GM21786 (cell line): ENCODE data around the gene GOT2.
A peak's percentile ranks its signal among the peaks of the same experiment; 100 is the strongest.
"Not testable (repeated sequence)": the region's sequence is repeated elsewhere in the genome, so short reads cannot be mapped to it uniquely, and the experiment has no call there.

Experiments used
- ATAC-seq: cut with Tn5 transposase; IDR thresholded peaks from one replicate; pipeline ENCODE4 v1.9.1; 2021; ENCODE audit not compliant: unreplicated experiment

Gene GOT2

DNA sequence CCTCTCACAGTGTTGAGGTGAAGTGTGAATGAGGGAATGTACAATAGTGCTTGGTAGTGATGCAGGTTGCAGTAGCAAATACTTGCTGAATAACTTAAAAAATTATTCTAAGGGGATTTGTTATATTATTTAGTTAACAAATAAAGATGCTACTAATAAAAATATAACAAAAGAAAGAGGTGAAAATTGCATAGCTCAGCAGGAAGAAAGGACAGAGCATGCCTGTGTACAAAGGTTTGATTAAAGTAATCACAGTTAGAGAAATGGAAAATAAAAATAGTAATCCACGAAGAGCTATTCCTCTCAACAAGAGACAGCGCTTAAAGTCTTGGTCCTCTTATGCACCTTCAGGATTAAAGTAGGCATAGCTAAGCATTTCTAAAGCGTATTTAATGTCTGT is 11.0 kb downstream of the GOT2 start:
- ATAC-seq, result no peak

DNA sequence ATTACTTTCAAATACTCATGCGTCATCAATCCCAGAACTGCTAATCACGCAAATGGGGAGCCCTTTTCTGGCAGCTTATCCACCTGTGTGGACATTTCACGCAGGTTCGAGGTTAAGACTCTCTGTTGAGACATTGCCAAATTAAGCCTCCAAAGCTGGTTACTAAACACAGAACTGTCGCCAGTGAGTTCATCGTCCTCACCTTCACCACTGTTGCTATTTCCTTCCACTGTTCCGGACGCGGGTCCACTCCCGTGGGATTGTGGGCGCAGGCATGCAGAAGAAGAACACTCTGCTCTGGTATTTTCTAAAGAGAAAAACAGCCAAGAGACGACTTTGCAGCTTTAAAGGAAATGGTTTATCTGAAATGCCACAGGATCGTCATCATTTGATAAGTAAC is 16.1 kb downstream of the GOT2 start:
- ATAC-seq, result no peak

DNA sequence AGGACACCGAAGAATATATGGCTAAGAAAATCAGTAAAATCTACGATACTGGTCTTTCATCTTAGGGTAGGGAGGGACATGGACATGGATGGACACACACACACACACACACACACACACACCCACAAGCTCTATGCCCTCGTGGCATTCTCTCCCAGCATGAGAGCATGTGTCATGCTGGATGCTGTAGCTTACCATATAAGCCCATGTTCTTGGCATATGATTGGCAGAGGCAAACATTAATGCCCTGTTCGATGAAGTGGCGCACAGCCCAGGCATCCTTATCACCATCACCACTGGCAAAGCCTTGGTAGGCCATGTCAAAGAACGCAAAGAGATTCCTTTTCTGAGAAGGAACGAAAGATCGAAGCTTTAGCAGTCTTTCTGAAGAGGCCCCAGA is 17.6 kb downstream of the GOT2 start:
- no peak for ATAC-seq

DNA sequence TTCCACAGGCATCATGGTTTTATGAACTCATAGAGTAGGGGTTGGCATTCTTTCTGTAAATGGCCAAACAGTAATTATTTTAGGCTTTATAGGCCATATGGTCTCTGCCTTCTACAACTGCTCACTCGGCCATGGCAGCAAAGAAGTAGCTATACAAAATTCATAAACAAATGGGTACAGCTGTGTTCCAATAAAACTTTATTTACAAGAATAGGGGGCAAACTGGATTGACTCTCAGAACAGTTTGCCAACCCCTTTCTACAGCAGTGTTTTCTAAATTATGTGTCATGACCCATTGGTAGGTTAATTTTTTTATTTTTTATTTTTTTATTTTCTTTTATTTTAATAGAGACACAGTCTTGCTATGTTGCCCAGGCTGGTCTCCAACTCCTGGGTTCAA is 20.4 kb downstream of the GOT2 start:
- no peak for ATAC-seq

DNA sequence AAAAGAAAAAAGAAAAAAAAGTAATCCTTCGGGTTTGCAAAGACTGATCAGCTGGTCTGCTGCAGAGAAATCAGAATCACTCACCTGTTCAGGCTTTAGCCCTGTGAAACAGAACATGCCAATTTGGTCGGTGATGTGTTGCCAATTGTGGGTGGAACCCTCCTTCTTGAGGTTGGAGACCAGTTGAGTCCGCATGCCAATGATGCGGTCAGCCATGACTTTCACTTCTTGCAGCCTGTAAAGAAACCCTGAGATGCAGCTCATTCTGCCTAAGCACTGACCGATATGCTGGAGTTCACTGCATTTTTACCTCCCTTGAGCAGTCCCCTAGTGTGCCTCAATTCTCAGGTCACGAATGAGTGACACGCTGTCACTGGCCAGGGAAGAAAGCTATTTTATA is 24.8 kb downstream of the GOT2 start:
- ATAC-seq, result no peak

DNA sequence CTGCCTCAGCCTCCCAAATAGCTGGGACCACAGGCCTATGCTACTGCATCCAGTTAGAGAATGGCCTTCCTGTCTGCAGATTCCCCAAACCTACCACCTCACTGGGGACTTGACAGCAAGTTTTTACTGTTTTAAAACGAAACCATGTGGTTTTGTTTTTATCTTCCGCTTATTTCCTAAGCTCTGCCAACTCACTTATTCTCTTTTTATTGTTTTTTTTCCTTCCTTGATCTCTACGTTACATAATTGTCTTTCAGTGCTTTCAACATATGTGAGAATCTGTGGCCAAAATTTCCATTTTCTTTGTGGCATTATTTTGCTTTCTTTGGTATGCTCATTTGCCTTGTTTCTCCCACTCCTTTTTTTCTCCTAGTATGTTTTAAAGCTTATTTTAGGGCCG is 35.0 kb downstream of the GOT2 start:
- no peak for ATAC-seq

DNA sequence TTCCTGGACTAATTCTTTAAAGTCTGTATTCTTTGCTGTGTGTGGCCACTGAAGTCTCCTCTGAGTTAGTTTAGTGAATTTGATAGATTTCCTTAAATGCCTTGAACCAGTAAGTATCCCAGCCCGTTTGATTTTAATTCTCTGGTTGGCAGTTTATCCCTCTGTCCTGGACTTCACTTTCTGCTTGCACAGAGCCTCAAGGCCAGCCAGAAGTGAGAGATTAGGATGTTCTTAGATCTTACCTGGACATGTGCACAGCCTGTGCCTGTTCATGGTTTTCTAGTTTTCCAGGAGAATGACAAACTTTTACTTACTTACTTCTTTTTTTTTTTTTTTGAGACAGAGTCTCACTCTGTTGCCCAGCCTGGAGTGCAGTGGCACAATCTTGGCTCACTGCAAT is 38.7 kb downstream of the GOT2 start:
- no peak for ATAC-seq

DNA sequence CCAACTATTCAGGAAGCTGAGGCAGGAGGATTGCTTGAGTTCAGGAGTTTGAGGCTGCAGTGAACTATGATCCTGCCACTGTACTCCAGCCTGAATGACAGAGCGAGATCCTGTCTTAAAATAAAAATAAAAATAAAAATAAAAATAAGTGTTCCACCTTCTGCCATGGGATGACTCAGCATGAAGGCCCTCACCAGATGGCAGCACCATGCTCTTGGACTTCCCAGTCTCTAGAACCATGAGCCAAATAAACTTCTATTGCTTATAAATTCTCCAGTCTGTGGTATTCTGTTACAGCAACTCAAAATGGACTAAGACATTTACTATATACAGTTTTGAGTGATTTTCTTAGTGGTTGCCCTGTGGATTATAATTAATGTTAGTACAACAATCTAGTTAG is 41.7 kb downstream of the GOT2 start:
- ATAC-seq, result no peak

DNA sequence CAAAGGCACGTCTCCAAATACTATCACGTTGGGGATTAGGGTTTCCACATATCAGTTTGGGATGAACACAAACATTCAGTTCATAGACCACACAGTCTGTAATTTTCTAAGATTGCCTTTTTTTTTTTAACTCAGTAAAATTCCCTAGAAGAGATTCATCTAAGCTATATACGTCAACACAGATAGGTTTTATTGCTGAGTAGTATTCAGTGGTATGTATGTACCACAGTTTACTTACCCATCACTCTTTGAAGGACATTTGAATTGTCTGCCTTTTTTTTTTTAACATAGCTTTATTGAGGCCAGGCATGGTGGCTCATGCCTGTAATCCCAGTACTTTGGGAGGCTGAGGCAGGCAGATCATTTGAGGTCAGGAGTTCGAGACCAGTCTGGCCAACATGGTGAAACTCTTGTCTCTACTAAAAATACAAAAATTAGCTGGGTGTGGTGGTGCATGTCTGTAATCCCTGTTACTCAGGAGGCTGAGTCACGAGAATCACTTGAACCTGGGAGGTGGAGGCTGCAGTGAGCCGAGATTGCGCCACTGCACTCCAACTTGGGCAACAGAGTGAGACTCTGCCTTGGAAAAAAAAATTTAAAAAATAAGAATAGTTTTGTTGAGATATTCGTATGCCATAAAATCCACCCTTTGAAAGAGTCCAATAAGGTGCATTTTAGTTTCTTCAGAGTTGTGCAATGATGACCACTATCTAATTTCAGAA is 47.0 kb downstream of the GOT2 start:
- not testable (repeated sequence) for ATAC-seq

DNA sequence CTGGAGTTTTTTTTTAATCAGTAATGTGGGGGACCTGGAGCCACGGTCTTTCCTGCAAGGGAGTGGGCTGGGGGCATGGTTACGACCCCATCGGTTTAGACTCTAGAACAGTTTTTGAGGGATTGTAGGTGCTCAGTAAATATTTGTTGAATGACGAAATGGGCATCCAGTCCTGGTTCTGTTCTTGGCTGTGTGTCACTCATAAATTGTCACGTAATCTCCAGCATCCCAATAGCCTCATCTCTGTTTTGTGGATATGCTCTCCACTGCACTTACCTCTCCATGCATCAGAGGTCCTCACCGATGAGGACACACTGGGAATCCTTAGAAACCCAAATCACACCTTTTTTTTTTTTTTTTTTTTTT is 49.0 kb downstream of the GOT2 start:
- no peak for ATAC-seq

DNA sequence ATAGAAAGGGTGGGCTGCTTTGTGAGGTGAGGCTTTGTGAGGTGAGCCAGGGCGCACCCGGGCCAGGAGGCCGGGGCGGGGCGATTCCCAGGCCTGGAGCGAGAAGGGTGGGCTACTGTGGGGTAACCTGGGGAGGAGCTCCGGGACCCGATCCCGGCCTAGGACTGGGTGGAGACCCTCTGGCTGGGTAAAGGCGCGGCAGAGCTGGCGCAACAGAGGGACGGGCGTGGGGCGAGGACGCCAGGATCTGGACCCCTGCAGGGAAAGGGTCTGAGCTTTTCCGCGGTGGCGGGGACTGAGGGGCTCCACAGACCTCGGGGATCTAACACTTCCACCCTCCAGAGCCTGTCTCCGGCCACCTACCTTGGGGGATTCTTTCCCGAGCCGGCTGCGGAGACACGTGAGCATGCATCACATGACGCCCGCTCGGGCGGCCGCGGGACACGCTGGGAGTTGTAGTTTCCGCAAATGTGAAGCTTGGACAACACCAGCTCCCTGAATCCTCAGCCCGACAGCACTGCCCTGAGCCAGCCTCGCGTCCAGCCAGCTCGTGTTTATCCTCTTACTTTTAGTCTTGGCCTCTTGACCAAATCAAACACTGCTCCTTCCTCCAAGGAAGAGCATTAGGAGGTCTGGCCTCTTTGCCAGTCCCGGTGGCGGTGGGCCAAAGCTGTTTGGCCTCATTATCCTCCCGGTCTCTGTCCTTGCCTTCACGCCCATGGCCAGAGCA is 49.6 kb downstream of the GOT2 start, which contains the start of gene SLC38A7:
Gene SLC38A7 (minus strand): TSS at position 417 of the 730 bp plus-strand sequence. CDS start 4,644 bp downstream, outside the sequence.
- peak; percentile 98 for ATAC-seq

DNA sequence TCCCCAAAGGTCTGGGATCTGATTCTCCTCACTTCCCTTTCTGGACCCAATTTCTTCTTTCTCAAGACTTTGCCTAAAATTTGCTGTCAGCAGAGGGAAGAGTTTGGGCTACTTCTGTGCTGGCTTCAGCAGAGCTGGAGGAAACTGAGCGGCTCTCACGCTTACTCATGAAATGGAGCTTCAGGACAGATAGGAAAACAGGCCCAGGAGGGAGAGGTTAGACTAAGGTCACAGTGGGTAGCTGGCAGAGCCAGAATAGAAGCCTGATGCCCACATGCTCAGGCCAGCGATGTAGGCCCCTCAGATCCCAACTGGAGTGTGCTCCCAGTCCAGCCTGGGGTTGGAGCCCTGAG is 50.1 kb downstream of the GOT2 start:
- peak; percentile 4 for ATAC-seq

DNA sequence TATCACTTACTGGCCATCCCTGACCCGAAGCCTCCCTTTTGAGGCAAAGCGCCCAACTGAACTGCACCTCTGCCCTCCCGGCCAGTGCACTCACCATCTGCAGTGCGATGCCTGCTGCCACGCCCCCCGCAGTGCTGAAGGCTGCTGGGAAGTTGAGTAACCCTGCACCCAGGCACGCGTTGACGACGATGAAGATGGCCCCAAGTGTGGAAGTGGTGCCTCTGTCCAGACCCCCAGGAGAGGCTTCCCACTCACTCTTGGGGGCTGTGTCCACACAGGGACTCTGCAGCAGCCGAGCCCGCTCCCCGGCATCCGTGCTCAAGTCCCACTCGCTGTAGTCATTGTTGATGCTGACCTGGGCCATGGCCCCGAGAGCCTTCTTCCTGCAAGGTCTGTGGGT is 54.4 kb downstream of the GOT2 start:
- ATAC-seq, result no peak

DNA sequence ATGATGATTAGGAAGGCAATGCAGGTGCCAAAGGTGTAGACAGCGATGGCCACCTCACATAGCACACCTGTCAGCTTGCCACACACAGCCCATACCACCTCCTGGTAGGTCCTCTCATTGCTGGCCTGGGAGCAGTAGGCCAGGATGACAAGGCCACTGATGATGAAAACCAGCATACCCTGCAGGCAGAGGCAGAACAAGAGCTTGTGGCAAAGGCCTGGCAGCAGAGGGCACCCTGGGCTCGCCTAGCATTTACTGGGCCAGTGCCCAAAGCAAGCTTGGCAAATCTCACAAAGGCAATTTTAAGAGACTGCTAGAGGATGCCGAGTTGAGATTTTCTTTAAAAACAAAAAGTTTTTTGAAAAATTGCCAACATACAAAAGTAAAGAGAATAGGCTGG is 55.4 kb downstream of the GOT2 start:
- no peak for ATAC-seq

DNA sequence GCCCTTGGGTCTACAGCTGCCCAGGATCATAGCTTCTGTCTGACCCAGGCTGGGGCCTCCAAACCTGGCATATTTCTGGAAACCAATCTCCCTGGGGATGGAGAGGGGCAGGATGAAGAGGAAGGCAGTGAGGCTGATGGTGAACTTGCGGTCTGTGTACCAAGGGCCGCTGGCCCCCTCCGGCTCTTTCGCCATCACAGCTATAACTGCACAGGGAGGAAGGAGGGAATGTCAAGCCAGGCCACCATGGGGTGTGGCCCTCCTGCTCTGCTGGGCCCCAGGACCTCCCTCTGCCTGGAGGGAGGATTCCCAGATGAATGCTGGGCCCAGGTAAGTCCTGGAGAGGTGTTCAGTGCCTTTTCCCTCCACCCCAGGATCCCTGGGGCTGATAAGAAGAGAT is 55.8 kb downstream of the GOT2 start:
- no peak for ATAC-seq

DNA sequence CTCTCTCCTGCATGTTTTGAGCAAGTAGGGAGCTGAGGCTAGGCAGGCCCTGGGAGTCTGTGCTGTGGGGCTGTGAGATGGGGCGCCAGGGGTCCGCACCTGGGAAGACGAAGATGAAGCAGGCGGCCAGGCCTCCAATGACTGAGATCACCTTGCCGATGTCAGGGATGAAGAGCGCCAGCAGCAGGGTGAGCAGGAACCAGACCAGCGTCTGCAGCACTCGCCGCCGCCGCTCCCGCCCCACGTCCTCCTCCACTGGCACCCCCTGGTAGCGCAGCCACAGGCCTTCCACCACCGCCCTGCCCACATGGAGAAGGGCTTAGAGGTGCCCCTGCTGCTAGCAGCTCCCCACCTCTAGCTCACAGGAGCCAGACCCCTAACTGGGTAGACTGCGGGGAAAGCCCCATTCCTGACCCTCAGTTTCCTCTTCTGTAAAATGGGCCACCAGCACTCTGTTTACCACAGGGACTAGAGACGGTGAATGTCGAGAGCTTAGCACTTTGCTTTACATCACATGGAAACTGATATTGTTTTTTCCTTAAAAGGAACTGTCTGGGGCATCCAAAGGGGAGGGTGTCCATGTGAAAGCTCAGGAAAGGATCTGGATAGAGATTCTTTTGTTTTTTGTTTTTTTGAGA is 63.1 kb downstream of the GOT2 start:
- ATAC-seq, result no peak

DNA sequence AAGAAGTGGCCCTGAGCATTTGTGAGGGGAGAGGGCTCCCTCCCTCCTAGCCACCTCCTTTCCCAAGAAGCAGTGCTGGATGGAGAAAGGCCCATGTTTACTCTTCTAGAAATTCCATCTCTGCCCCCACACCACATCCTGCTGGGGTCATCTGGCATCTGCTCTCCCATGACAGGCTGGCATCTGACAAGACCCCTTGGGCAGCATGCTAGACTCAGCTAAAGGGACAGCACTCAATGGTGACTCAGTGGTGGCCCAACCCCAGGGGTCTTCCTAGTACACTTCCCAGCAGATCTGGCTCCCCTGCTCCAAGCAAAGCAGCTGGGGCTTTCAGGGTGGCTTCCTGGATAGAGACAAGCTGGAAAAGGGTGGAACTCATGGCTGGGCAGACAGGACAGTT is 63.9 kb downstream of the GOT2 start:
- no peak for ATAC-seq

DNA sequence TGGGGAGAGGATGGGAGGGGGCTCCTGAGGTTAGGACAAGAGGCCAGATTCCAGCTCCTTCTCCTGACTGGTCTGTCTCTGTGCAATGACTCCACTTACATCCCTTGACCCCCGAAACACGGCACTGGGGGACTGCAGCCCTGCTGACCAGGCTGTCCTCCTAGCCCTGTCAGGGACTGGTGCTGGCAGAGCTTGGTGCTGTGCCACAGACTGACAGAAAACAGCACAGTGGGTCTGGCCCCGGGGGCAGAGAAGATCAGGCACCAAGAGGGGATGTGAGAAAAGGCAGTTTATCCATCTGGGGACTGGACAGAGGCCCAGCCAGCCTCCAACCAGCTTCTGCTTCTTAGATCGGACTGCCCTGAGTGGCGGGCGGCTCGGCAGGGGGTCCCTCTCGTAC is 68.9 kb downstream of the GOT2 start:
- no peak for ATAC-seq

DNA sequence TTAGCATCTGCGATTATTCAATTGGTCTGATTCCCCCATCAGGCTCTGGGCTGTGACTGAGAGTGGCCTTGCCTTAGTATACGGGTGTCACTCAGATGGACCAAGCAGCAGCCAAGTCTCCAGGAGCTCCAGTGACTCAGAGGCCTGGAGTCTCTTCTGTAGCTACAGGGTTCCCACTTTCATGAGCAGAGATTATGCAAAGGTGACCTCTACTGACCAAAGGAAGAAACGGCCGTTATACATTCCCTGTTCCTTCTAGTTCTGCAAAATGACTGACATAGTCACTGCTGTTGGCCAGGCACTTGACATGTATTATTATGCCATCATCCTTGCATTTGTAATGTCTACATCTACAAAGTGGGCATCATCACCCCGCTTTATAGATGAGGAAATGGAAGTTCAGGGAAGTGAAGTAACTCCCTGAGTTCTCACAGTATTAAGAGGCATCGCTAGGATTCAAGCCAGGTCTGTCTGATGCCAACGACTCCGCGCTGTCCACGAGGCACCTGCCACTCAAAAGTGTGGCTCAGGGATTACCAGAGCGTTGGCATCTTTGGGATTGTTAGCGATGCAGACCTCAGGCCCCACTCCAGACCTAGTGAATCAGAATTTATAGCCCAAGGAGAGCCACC is 72.8 kb downstream of the GOT2 start:
- no peak for ATAC-seq

DNA sequence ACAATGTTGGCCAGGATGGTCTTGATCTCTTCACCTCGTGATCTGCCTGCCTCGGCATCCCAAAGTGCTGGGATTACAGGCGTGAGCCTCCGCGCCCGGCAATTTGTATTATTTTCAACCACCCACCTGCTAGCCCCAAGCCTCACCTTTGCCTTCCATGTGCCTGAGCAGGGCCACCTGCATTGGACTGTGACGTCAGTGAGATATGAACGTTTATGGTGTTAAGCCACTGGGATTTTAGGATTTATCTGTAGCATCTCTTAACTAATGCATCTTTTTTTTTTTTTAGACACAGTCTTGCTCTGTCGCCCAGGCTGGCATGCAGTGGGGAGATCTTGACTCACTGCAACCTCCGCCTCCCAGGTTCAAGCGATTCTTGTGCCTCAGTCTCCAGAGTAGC is 74.2 kb downstream of the GOT2 start:
- not testable (repeated sequence) for ATAC-seq

DNA sequence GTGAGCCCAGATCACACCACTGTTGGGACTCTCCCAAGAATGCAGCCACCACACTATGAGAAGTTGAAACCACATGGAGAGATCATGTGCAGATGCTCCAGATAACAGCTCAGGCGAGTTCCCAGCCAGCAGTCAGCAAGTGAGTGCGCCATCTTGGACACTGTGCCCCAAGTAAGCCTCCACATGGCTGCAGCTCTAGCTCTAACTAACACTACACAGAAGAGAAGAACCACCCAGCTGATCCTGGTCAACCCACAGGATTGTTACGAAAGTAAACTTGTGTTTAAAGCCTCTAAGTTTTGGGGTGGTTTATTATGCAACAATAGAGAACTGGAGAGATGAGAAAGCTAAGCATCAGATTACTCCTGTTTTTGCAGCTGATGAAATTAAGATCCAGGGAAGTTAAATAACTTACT is 75.3 kb downstream of the GOT2 start:
- ATAC-seq, result no peak
